Psoas muscle (tissue), 8 donors: ENCODE results near the gene KIF3B. TPM values are rescaled to one million over a fixed set of nuclear protein-coding genes. Genes with fewer than 3 reads are reported as not detected.
"Not testable (repeated sequence)": the region's sequence is repeated elsewhere in the genome, so short reads cannot be mapped to it uniquely, and the experiment has no call there.

Experiments used
- ATAC-seq, 4 donors: fragments of 200-7000 bp; cut with Tn5 transposase; one replicate each; pipeline ENCODE4 v1.9.1; 2020; ENCODE audit warnings: moderate library complexity in 3 of 4, mild to moderate bottlenecking in 2 of 4
- DNase-seq, 2 donors: peaks; one replicate each; pipeline ENCODE4 v3.0.0-alpha.2; 2020
- H3K27ac ChIP-seq: fragments of 200-600 bp; one replicate; pipeline ENCODE4 v1.8.0; 2022
- H3K27me3 ChIP-seq, 3 donors: fragments of 200-600 bp in 1 of 3; one replicate each; pipeline versions ENCODE4 v1.6.1 to v1.8.0; 2013 to 2022; ENCODE audit warnings: low read length in 2 of 3, mild to moderate bottlenecking in 2 of 3, moderate library complexity in 1 of 3; ENCODE audit not compliant: insufficient read depth in 3 of 3
- H3K36me3 ChIP-seq, 2 donors: fragments of 200-600 bp in 1 of 2; one replicate each; pipeline versions ENCODE4 v1.6.1 to v1.8.0; 2013 to 2022; ENCODE audit warnings: low read depth in 1 of 2, mild to moderate bottlenecking in 1 of 2, moderate library complexity in 1 of 2; ENCODE audit not compliant: insufficient read depth in 1 of 2
- H3K4me1 ChIP-seq: fragments of 200-600 bp; one replicate; pipeline ENCODE4 v1.8.0; 2022
- H3K4me3 ChIP-seq: fragments of 200-600 bp; one replicate; pipeline ENCODE4 v1.8.0; 2022; ENCODE audit warnings: mild to moderate bottlenecking
- H3K9me3 ChIP-seq: fragments of 200-600 bp; one replicate; pipeline ENCODE4 v1.8.0; 2022
- CTCF ChIP-seq: fragments of 200-600 bp; IDR thresholded peaks from one replicate; pipeline ENCODE4 v1.8.0; 2022; ENCODE audit warnings: antibody characterized with exemption
- WGBS, 3 donors: extraction: QIAGEN DNeasy Blood & Tissue Kit; methylation state at CpG; one replicate each; pipeline versions ENCODE4 v1.1.6 to v1.1.7; 2013; 5-methylcytosine and 5-hydroxymethylcytosine counted together
- intact Hi-C, 2 donors: fragments of 100-400 bp; cut with DNase I; formaldehyde crosslinking; loops; one replicate each; pipeline versions ENCODE4 v1.11.0 to v1.14.2; 2022
- polyA plus RNA-seq, 3 donors: library from polyadenylated mRNA; stranded (reverse); fragments of 200-250 nt; gene quantifications; one replicate each; pipeline ENCODE4 v1.2.3, GENCODE V29; 2013
- total RNA-seq, 4 donors: library from RNA; stranded (reverse); fragmentation: NEBNext Ultra II Directional in 2 of 4; extraction: Animal tissue kit (Norgen Biotek cat#: 25700) in 2 of 4; gene quantifications; one replicate each; pipeline versions ENCODE4 v1.2.1 to v1.2.4, GENCODE V29; 2021 to 2023
- donor health status: healthy with polysubstance abuse.
- donor health status: DM: no; HTN: no; CAD: no; lungs with moderate emphysema.
- donor health status: Bipolar disorder and iron deficiency.
- donor health status: healthy.
- donor health status: DM: yes; HTN: yes; CAD: no.
- donor health status: DM: no; HTN: no; CAD: no.
- donor health status: DM: no; HTN: no; CAD: no.
- donor health status: DM: yes; HTN: yes; CAD: no.

KIF3B gene
- total and polyA plus RNA-seq, 7 donors: 3.3 to 11.4 (median 7.5) TPM

GRCh38 chr20:32271620-32272019, 5.8 kb upstream of the KIF3B start:
- intact Hi-C loops: no loop called here
- TF ChIP-seq CTCF: no peak
- ATAC-seq (no peak), DNase-seq (no peak)
- H3K4me1 ChIP-seq: no peaks in the 10 kb centered on the region
- H3K27ac ChIP-seq: no peak overlapping the region
- 51 to 66% (median 59%) methylated on average over 5 of the region's 5 CpGs for WGBS, 3 donors
- H3K27me3 ChIP-seq: no peaks in the 10 kb centered on the region
- no peaks in the 10 kb centered on the region for H3K9me3 ChIP-seq
- no peak overlapping the region for H3K4me3 ChIP-seq
- no peaks in the 10 kb centered on the region for H3K36me3 ChIP-seq

DNA sequence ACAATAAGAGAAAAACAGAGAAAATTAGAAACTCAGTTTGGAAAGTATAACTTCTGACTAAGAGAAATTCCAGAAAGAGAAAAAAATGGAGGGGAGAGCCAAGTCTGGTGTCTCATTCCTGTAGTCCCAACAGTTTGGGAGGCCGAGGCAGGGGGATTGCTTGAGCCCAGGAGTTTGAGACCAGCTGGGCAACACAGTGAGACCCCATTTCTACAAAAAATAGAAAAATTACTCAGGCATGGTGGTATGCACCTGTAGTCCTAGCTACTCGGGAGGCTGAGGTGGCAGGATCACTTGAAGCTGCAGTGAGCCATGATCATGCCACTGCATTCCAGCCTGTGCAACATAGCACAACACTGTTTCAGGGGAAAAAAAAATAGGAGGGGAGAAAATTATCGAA, 3.1 kb upstream of the KIF3B start:
- TF ChIP-seq CTCF: no peak
- DNase-seq: no peak
- Histone ChIP-seq H3K27me3 (no peaks in the 10 kb centered on the region), H3K36me3 (no peaks in the 10 kb centered on the region), H3K4me3 (no peak overlapping the region), H3K4me1 (peaks cover 5% of the 10 kb centered on the region), H3K27ac (no peak overlapping the region), H3K9me3 (no peaks in the 10 kb centered on the region)
- intact Hi-C loops: no loop called here
- 82 to 90% (median 85%) methylated on average over 3 of the region's 3 CpGs for WGBS, 3 donors
- no peak for ATAC-seq

DNA sequence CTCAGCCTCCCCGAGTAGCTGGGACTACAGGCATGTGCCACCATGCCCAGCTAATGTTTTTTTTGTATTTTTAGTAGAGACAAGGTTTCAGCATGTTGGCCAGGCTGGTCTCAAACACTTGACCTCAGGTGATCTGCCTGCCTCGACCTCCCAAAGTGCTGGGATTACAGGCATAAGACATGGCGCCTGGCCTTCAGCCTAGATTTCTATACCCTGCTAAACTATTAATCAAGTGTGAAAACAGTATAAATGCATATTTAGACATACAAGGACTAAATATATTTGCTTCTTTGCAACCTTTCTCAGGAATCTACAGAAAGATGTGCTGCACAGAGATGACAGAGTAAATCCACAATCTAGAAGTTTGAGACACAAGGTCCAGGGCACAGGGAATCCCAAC, 2.3 kb upstream of the KIF3B start:
- 86 to 94% (median 89%) methylated on average over 3 of the region's 3 CpGs for WGBS, 3 donors
- ATAC-seq, H3K36me3 ChIP-seq: not testable (repeated sequence)

DNA sequence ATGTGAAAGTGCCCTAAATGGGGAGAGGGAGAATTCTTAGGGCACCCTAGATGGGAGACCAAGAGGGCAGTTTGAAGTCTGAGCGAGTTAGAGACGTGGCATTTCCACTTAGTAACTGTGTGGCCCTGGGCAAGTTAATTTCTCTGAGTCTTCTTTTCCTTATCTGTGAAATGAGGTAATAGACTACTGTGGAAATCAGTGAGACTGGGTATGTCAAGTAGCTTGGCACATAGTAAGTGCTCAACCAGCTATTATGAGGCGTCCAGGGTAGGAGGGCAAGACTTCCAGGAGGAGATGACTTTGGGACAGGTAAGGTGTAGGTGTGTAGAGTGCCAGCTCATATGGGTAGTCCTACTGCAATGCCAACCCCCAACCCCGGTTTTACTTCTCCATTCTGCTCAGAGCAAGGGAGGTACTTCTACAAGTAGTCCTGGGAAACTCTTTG, 770 bp downstream of the KIF3B start:
- intact Hi-C loops: no loop called here
- Histone ChIP-seq H3K27me3 (no peaks in the 10 kb centered on the region), H3K4me3 (peak overlapping the region; percentile 89), H3K27ac (peak overlapping the region; percentile 73), H3K4me1 (peaks cover 13% of the 10 kb centered on the region), H3K36me3 (peaks cover 0 to 5% of the 10 kb centered on the region in 2 donors), H3K9me3 (no peaks in the 10 kb centered on the region)
- ATAC-seq (no peak), DNase-seq (no peak)
- no peak for TF ChIP-seq CTCF
- 45 to 66% (median 49%) methylated on average over 4 of the region's 4 CpGs for WGBS, 3 donors

More for the DNA sequence above, 2.3 kb upstream of the KIF3B start:
- H3K27me3 ChIP-seq, DNase-seq, H3K4me1 ChIP-seq, H3K27ac ChIP-seq, H3K4me3 ChIP-seq, intact Hi-C loops, H3K9me3 ChIP-seq: not testable (repeated sequence)

- no peak overlapping the region for H3K27ac ChIP-seq
- H3K9me3 ChIP-seq: no peaks in the 10 kb centered on the region
- DNase-seq (no peak), ATAC-seq (no peak)
- no peak overlapping the region for H3K4me3 ChIP-seq
- no peaks in the 10 kb centered on the region for H3K27me3 ChIP-seq
- intact Hi-C loops: loop anchor here in 1 of 2 donors (5.0 kb wide), 1 partner anchor 69 kb away; no protein-coding TSS in a partner anchor
- peaks cover 25% of the 10 kb centered on the region for H3K4me1 ChIP-seq
- H3K36me3 ChIP-seq: peaks cover 0 to 5% of the 10 kb centered on the region in 2 donors
- 76 to 87% (median 80%) methylated on average over 4 of the region's 4 CpGs for WGBS, 3 donors
- TF ChIP-seq CTCF: no peak
These were observed 4.3 kb downstream of the KIF3B start for GRCh38 chr20:32281711-32282110.
